ENCODE results near the gene AK2.
"Not testable (repeated sequence)": the region's sequence is repeated elsewhere in the genome, so short reads cannot be mapped to it uniquely, and the experiment has no call there.

Gene AK2

DNA sequence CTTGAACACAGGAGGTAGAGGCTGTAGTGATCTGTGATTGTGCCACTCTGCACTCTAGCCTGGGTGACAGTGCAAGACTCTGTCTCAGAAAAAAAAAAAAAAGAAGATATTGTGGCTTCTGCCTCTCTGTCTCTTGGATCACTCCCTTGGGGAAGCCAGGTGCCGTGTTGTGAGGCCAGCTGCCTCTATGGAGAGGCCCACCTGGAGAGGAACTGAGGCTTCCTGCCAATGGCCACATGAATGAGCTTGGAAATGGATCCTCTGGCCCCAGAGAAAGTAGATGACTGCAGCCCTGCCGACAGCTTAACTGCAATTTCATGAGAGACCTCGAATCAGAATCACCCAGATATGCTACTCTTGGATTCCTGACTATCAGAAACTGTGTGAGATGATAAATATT is 19.7 kb upstream of the AK2 start:
- no peak overlapping the region for H3K27ac ChIP-seq
- H3K4me3 ChIP-seq: no peak overlapping the region

GRCh38 chr1:33055210-33056008 is 18.7 kb upstream of the AK2 start:
- no peak overlapping the region for H3K27ac ChIP-seq

GRCh38 chr1:33050221-33051076 is 13.8 kb upstream of the AK2 start:
- no peak overlapping the region for H3K4me3 ChIP-seq

More at GRCh38 chr1:33055210-33056008, 18.7 kb upstream of the AK2 start:
- no peak overlapping the region for H3K4me3 ChIP-seq

GRCh38 chr1:33049371-33049770 is 12.7 kb upstream of the AK2 start:
- H3K27ac ChIP-seq: peak overlapping the region in 3 of 21 experiments; percentile 0 to 15 (median 7)

More at GRCh38 chr1:33050221-33051076, 13.8 kb upstream of the AK2 start:
- H3K27ac ChIP-seq: peak overlapping the region in 5 of 21 experiments; percentile 4 to 56 (median 18)

GRCh38 chr1:33048426-33048825 is 11.7 kb upstream of the AK2 start:
- Histone ChIP-seq H3K4me3 (no peak overlapping the region), H3K27ac (no peak overlapping the region)

More at GRCh38 chr1:33049371-33049770, 12.7 kb upstream of the AK2 start:
- no peak overlapping the region for H3K4me3 ChIP-seq

GRCh38 chr1:33047839-33048305 is 11.2 kb upstream of the AK2 start:
- Histone ChIP-seq H3K4me3 (no peak overlapping the region), H3K27ac (no peak overlapping the region)

GRCh38 chr1:33047290-33047689 is 10.6 kb upstream of the AK2 start:
- H3K4me3 ChIP-seq: no peak overlapping the region
- no peak overlapping the region for H3K27ac ChIP-seq

GRCh38 chr1:33046234-33046633 is 9.6 kb upstream of the AK2 start:
- not testable (repeated sequence) for H3K27ac ChIP-seq

DNA sequence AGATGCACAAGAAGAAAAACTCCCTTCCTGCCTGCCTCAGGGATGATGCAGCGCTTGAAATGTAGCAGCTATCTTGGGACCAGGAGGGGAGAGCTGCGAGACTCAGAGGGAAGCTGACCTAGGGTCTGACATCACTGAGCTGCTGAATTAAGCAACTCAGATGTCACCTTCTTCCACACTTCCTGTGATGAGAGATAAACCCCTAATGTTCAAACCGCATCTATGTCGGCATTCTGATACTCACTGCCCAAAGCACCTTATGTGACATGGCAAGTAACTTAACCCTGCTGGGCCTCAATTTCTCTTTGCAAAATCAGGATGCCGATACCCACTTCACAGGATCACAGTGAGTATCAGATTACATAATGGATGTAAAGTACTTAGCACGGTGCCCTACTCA is 9.1 kb upstream of the AK2 start:
- H3K27ac ChIP-seq: no peak overlapping the region

More at GRCh38 chr1:33046234-33046633, 9.6 kb upstream of the AK2 start:
- not testable (repeated sequence) for H3K4me3 ChIP-seq

GRCh38 chr1:33045246-33045645 is 8.6 kb upstream of the AK2 start:
- Histone ChIP-seq H3K27ac (no peak overlapping the region), H3K4me3 (no peak overlapping the region)

More for the DNA sequence above, 9.1 kb upstream of the AK2 start:
- no peak overlapping the region for H3K4me3 ChIP-seq

GRCh38 chr1:33043267-33044092 is 6.8 kb upstream of the AK2 start:
- Histone ChIP-seq H3K27ac (no peak overlapping the region), H3K4me3 (no peak overlapping the region)

- Histone ChIP-seq H3K4me3 (no peak overlapping the region), H3K27ac (no peak overlapping the region)
Observed at GRCh38 chr1:33042831-33043230, 6.1 kb upstream of the AK2 start.

GRCh38 chr1:33041026-33041425 is 4.3 kb upstream of the AK2 start:
- Histone ChIP-seq H3K27ac (no peak overlapping the region), H3K4me3 (no peak overlapping the region)

- H3K4me3 ChIP-seq: no peak overlapping the region
- no peak overlapping the region for H3K27ac ChIP-seq
Observed at GRCh38 chr1:33039840-33040239, 3.2 kb upstream of the AK2 start.

GRCh38 chr1:33036051-33036525 is 595 bp downstream of the AK2 start:
- Histone ChIP-seq H3K4me3 (peak overlapping the region; percentile 72 to 98 (median 89)), H3K27ac (peak overlapping the region; percentile 65 to 96 (median 91))

GRCh38 chr1:33032126-33032869 is 4.4 kb downstream of the AK2 start:
- H3K27ac ChIP-seq: no peak overlapping the region
- H3K4me3 ChIP-seq: no peak overlapping the region

DNA sequence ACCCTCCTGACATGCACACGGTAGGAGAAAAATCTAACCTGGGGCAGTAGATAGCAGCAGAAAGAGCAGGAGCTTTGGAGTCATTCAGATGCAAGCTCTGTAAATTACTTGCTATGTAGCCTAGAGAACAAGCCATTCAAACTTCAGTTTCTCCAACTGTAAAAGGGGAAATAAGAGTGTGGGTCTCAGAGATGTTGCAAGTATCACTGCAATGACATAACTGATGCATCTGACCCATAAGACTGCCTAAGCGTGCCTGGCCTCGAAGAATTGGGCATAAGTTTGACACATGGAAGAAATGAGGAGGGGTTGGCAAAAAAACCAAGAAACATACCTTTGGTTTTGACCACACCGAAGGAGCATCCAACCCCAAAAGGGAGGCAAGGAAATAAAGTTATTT is 5.2 kb downstream of the AK2 start:
- Histone ChIP-seq H3K4me3 (no peak overlapping the region), H3K27ac (no peak overlapping the region)

DNA sequence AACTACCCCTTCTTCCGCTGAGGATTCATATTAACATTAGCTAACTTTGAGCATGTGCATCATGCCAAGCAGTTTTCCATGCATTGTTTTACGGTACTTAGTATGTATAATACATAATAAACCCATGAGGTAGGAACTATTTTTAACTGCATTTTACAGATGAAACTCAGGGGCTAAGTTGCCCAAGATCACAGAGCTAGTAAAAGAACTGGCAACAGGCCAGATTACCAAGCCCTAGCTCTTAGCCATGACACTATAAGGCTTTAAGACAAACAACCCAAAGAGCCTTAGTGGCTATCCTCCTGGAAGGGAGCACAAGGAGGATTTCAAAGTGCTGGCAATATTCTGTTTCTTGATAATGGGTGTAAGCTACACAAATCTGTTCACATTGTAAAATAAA is 6.1 kb downstream of the AK2 start:
- Histone ChIP-seq H3K27ac (no peak overlapping the region), H3K4me3 (no peak overlapping the region)

DNA sequence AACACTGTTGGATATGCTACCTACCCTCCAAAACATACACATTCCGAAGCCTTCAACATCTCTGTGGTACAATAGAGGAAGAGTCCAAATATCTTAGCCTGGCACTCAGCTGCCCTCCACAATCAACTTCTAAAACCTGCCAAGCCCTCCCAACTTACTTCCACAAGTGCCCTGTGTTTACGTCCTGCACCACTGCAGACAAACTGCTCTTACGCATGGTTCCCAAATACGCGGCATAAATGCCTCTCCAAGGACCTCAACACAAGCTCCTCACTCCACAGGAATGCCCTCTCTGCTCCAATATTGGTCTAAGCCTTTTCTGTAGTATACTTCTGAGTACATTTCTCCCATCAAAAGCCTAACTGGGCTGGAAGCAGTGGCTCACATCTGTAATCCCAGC is 6.8 kb downstream of the AK2 start:
- no peak overlapping the region for H3K4me3 ChIP-seq
- H3K27ac ChIP-seq: no peak overlapping the region
